Thymus (tissue), 14 donors: ENCODE results near the gene FCGR2B. TPM values are rescaled to one million over a fixed set of nuclear protein-coding genes. Genes with fewer than 3 reads are reported as not detected.
A peak's percentile ranks its signal among the peaks of the same experiment; 100 is the strongest.
"Not testable (repeated sequence)": the region's sequence is repeated elsewhere in the genome, so short reads cannot be mapped to it uniquely, and the experiment has no call there.

Experiments
- DNase-seq, 9 donors: peaks; one replicate each; pipeline ENCODE4 v3.0.0-alpha.2; 2013; ENCODE audit warnings: low spot score in 9 of 9, low read depth in 6 of 9, missing footprints in 1 of 9
- H3K27ac ChIP-seq, 2 donors: one replicate each; pipeline ENCODE4 v1.5.1; 2013; ENCODE audit warnings: control low read depth in 1 of 2, low read depth in 1 of 2, low read length in 1 of 2, mild to moderate bottlenecking in 1 of 2, moderate library complexity in 1 of 2
- H3K27me3 ChIP-seq, 2 donors: one replicate each; pipeline ENCODE4 v1.5.1; 2013; ENCODE audit warnings: low read length in 1 of 2; ENCODE audit not compliant: control insufficient read depth in 2 of 2, insufficient read depth in 1 of 2
- H3K36me3 ChIP-seq, 2 donors: one replicate each; pipeline ENCODE4 v1.5.1; 2013; ENCODE audit warnings: low read length in 1 of 2, mild to moderate bottlenecking in 1 of 2, moderate library complexity in 1 of 2; ENCODE audit not compliant: control insufficient read depth in 2 of 2, insufficient read depth in 2 of 2
- H3K4me1 ChIP-seq, 2 donors: one replicate each; pipeline ENCODE4 v1.5.1; 2013; ENCODE audit warnings: low read length in 2 of 2; ENCODE audit not compliant: control insufficient read depth in 2 of 2, insufficient read depth in 2 of 2
- H3K4me3 ChIP-seq, 2 donors: one replicate each; pipeline ENCODE4 v1.5.1; 2013; ENCODE audit warnings: low read length in 2 of 2, control low read depth in 1 of 2, mild to moderate bottlenecking in 1 of 2
- H3K9me3 ChIP-seq, 2 donors: one replicate each; pipeline ENCODE4 v1.5.1; 2013; ENCODE audit warnings: low read length in 1 of 2, mild to moderate bottlenecking in 1 of 2; ENCODE audit not compliant: control insufficient read depth in 2 of 2, insufficient read depth in 1 of 2
- WGBS: extraction: QIAGEN DNeasy Blood & Tissue Kit; methylation state at CpG from one replicate; pipeline ENCODE4 v1.1.7; 2013; 5-methylcytosine and 5-hydroxymethylcytosine counted together
- long read RNA-seq, 10 donors: transcript quantifications; one replicate each; lab custom pipeline, GENCODE V29; 2026
- polyA plus RNA-seq: library from polyadenylated mRNA; stranded (reverse); fragments of 200-250 nt; gene quantifications from one replicate; pipeline ENCODE4 v1.2.3, GENCODE V29; 2013
- total RNA-seq: library from RNA; stranded (reverse); fragments of 120-200 nt; gene quantifications from one replicate; pipeline ENCODE4 v1.2.4, GENCODE V29; 2013
- donor health status: healthy.

FCGR2B gene
- total RNA-seq = 1.3 TPM
- 10.9 TPM for polyA plus RNA-seq
- long read RNA-seq, donor 1 = 0 reads
- long read RNA-seq, donor 2 = 0 reads
- long read RNA-seq, donor 3 = 0 reads
- long read RNA-seq, donor 4 = 0 reads
- long read RNA-seq, donor 5 = 0 reads
- long read RNA-seq, donor 6 = 0 reads
- long read RNA-seq, donor 7 = 0 reads
- long read RNA-seq, donor 8 = 0 reads
- long read RNA-seq, donor 9 = 0 reads
- long read RNA-seq, donor 10 = 0 reads

DNA sequence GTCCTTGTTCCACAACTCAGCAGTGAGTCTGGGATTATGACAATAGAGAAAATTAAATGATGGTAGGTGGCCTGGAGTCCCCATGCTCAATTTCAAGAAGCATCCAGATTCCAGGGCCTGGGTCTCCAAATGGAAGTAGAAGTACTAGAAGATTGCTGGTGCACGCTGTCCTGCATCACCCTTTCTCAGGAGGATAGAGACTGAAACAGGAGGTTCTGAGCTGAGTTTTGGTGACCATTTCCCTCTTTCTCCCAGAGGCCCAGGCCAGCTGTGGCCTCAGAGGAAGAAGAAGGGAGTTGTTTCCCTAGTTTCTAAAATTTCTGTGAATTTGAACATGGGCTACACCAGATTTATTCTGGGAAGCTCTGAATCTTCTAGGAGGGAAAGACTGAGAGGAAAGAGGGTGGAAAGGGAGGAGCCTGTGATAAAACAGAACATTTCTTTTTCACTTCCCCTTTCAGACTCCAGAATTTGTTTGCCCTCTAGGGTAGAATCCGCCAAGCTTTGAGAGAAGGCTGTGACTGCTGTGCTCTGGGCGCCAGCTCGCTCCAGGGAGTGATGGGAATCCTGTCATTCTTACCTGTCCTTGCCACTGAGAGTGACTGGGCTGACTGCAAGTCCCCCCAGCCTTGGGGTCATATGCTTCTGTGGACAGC lies at the start of gene FCGR2B:
TSS of gene FCGR2B (plus strand) at position 460 of the 656 bp plus-strand sequence. CDS start at position 559, 99 bp downstream.
- not testable (repeated sequence) for H3K36me3 ChIP-seq, H3K27me3 ChIP-seq, H3K27ac ChIP-seq, H3K4me1 ChIP-seq, DNase-seq, H3K9me3 ChIP-seq, H3K4me3 ChIP-seq
- WGBS = no CpG with 5 or more reads among the region's 4 CpGs

GRCh38 chr1:161616417-161616816 lies 46.5 kb upstream of the FCGR2B start:
- not testable (repeated sequence) for H3K27ac ChIP-seq, H3K4me1 ChIP-seq, H3K36me3 ChIP-seq, H3K4me3 ChIP-seq, H3K9me3 ChIP-seq, DNase-seq
- H3K27me3 ChIP-seq = peaks cover 0 to 11% of the 10 kb centered on the region in 2 donors
- WGBS = 97% methylated on average over 30 of the region's 30 CpGs

DNA sequence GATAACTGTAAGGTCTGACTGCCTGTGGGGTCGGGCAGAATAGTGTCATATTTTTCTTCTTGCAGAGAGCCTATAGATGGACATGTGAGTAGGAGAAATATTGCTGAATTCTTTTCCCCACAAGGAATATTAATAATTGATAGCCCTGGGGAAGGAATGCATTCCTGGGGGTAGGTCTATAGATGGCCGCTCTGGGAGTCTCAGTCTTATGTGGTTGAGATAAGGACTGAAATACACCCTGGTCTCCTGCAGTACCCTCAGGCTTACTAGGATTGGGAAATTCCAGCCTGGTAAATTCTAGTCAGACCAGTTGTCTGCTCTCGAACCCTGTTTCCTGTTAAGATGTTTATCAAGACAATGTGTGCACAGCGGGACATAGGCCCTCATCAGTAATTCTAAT lies 44.4 kb upstream of the FCGR2B start:
- WGBS = 99% methylated on average over 4 of the region's 4 CpGs
- peaks cover 0 to 19% of the 10 kb centered on the region in 2 donors for H3K27me3 ChIP-seq
- H3K4me1 ChIP-seq, H3K4me3 ChIP-seq, H3K27ac ChIP-seq, H3K36me3 ChIP-seq, H3K9me3 ChIP-seq, DNase-seq: not testable (repeated sequence)

DNA sequence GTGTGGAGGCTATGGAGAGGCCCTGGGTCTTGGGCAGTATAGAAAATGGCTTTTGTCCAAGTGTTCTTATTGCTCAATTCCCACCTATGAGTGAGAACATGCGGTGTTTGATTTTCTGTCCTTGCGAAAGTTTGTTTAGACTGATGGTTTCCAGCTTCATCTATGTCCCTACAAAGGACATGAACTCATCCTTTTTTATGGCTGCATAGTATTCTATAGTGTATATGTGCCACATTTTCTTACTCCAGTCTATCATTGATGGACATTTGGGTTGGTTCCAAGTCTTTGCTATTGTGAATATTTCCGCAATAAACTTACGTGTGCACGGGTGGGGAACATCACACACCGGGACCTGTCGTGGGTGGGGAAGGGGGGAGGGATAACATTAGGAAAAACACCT lies 42.5 kb upstream of the FCGR2B start:
- WGBS = 96% methylated on average over 7 of the region's 7 CpGs

DNA sequence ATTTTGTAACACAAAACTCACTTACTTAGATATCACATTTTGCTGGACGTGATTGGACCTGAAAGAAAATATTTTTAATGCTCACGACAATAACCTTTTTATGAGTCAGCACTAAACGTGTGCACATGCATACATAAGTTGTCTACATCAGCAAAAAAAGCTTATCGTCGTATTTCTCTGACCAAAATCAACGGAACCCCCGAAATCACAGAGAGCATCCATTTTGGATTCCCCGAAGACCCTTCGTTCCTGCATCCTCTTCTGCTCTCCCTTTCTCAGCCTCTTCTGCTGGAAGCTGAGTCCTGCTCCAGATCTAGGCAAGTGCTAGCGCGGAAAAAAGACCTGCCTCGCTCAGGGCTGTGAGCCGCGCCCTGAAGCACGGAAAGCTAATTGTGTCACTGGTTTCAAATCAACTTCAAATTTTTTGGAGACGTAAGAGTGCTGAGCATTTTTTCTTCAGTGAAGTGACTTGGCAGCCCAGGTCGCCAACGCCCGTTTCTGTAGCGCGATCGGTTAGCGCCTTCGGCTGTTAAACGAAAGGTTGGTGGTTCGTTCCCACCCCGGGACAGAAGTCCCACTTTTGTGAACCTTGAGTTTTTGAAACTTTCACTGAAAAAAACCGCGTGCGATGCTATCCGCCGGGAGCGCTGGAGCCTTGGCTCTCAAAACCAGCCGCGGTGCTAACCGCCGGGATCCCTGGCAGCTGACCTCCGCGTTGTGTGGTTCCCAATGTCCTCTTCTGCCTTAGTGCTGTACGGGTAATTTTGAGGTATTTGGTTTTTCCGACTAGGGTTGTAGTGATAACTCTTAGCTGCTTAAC lies 41.6 kb upstream of the FCGR2B start:
- DNase-seq = peak in 2 of 9 donors; percentile 52 to 54
- peak overlapping the region in 1 of 2 donors; percentile 58 for H3K27ac ChIP-seq
- H3K9me3 ChIP-seq, H3K4me1 ChIP-seq, H3K36me3 ChIP-seq: not testable (repeated sequence)
- peak overlapping the region in 1 of 2 donors; percentile 18 for H3K4me3 ChIP-seq
- peaks cover 0 to 19% of the 10 kb centered on the region in 2 donors for H3K27me3 ChIP-seq
- 2% methylated on average over 41 of the region's 41 CpGs for WGBS

More for the DNA sequence above, 42.5 kb upstream of the FCGR2B start:
- not testable (repeated sequence) for H3K27ac ChIP-seq, H3K9me3 ChIP-seq, DNase-seq, H3K36me3 ChIP-seq, H3K4me1 ChIP-seq, H3K4me3 ChIP-seq
- peaks cover 0 to 19% of the 10 kb centered on the region in 2 donors for H3K27me3 ChIP-seq

GRCh38 chr1:161622054-161622453 lies 40.9 kb upstream of the FCGR2B start:
- peaks cover 0 to 19% of the 10 kb centered on the region in 2 donors for H3K27me3 ChIP-seq
- WGBS = 28% methylated on average over 8 of the region's 8 CpGs
- not testable (repeated sequence) for H3K4me1 ChIP-seq, H3K36me3 ChIP-seq, H3K27ac ChIP-seq, H3K9me3 ChIP-seq, DNase-seq, H3K4me3 ChIP-seq

GRCh38 chr1:161623401-161624051 lies 39.4 kb upstream of the FCGR2B start:
- peaks cover 0 to 19% of the 10 kb centered on the region in 2 donors for H3K27me3 ChIP-seq
- not testable (repeated sequence) for H3K36me3 ChIP-seq, H3K4me3 ChIP-seq, DNase-seq, H3K4me1 ChIP-seq, H3K9me3 ChIP-seq, H3K27ac ChIP-seq
- WGBS = 22% methylated on average over 5 of the region's 6 CpGs

- H3K4me3 ChIP-seq, H3K36me3 ChIP-seq, DNase-seq, H3K27ac ChIP-seq, H3K4me1 ChIP-seq, H3K9me3 ChIP-seq: not testable (repeated sequence)
- WGBS = 100% methylated on average over 1 of the region's 1 CpG
- peaks cover 0 to 19% of the 10 kb centered on the region in 2 donors for H3K27me3 ChIP-seq
Measured at GRCh38 chr1:161624605-161625004, 38.3 kb upstream of the FCGR2B start.
